CD4-positive, CD25-positive, alpha-beta regulatory T cell (primary cell): ENCODE results near the gene LIN7A. TPM values are rescaled to one million over a fixed set of nuclear protein-coding genes. Genes with fewer than 3 reads are reported as not detected.

Experiments
- polyA plus RNA-seq, 4 donors: library from polyadenylated mRNA; unstranded; fragments of 300-500 nt; fragmentation: Illumina TruSeq; gene quantifications; one replicate each; pipeline ENCODE4 v1.2.3, GENCODE V29; 2021
- total RNA-seq: library from RNA; stranded (reverse); gene quantifications from one replicate; pipeline ENCODE4 v1.2.3, GENCODE V29; 2022

LIN7A gene
- total and polyA plus RNA-seq, 5 donors from 2014 or later = 0.05 to 0.80 (median 0.30) TPM

Other genes starting within 250 kb of the LIN7A start
- gene MYF6, start 230.3 kb downstream of the LIN7A start, total RNA-seq = not detected
- gene MYF6, start 230.3 kb downstream of the LIN7A start, polyA plus RNA-seq = not detected
- gene MYF5, start 221.0 kb downstream of the LIN7A start, total RNA-seq = not detected
- gene MYF5, start 221.0 kb downstream of the LIN7A start, polyA plus RNA-seq = not detected
- not detected for gene ACSS3, start 140.1 kb upstream of the LIN7A start, total RNA-seq
- not detected for gene ACSS3, start 140.1 kb upstream of the LIN7A start, polyA plus RNA-seq